GM18907 (cell line): Measurements from ENCODE around the gene KLHL11.
"Not testable (repeated sequence)": the region's sequence is repeated elsewhere in the genome, so short reads cannot be mapped to it uniquely, and the experiment has no call there.

ENCODE experiments used
- ATAC-seq: cut with Tn5 transposase; IDR thresholded peaks from one replicate; pipeline ENCODE4 v1.9.1; 2021; ENCODE audit warnings: mild to moderate bottlenecking, moderate library complexity; ENCODE audit not compliant: unreplicated experiment

KLHL11 gene

DNA sequence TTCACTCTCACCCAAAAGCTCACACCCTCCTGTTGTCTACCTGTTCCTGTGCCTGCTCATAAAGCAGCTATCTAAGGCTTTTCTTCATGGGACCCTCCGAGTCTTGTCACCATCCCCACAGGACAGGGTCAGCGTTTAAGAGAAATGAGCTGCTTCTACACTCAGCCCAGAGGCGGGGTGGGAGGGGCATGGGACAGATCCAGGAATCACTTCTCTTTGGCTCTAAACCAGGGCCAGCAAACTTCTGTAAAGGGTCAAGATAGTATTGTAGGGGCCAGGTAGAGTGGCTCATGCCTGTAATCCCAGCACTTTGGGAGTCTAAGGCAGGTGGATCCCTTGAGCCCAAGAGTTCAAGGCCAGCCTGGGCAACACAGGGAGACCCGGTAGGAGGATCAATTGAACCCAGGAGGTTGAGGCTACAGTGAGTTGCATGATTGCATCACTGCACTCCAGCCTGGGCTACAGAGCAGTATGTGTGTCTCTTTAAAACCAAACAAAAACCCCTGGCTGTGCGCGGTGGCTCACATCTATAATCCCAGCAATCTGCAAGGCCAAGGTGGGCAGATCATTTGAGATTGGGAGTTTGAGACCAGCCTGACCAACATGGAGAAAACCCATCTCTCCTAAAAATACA is 23.2 kb upstream of the KLHL11 start:
- ATAC-seq: no peak

DNA sequence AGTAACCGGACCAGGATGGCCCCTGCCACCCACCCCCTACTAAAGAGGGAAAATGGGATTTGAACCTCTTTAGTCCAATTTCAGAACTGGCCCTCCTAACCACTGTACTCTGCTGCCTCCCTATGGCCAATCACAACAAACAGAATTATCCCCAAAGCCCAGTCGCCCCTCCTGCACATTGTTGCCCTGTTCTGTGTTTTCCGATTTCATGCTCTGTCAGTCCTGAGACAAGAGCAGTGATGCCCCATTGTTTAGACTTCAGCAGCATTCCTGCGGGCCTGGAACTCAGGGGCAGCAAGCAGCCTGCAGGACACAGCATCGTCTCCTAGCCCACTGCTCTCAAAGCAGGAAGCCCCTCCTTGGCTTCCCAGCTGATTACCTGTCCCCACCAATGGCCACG is 20.5 kb upstream of the KLHL11 start:
- no peak for ATAC-seq

GRCh38 chr17:41882756-41883155 is 17.5 kb upstream of the KLHL11 start:
- ATAC-seq: no peak

- ATAC-seq: no peak
These were observed 14.9 kb upstream of the KLHL11 start for GRCh38 chr17:41880130-41880529.

- ATAC-seq: not testable (repeated sequence)
These were observed 9.1 kb upstream of the KLHL11 start for GRCh38 chr17:41874293-41874670.

- no peak for ATAC-seq
These were observed 8.5 kb upstream of the KLHL11 start for GRCh38 chr17:41873559-41874292.

DNA sequence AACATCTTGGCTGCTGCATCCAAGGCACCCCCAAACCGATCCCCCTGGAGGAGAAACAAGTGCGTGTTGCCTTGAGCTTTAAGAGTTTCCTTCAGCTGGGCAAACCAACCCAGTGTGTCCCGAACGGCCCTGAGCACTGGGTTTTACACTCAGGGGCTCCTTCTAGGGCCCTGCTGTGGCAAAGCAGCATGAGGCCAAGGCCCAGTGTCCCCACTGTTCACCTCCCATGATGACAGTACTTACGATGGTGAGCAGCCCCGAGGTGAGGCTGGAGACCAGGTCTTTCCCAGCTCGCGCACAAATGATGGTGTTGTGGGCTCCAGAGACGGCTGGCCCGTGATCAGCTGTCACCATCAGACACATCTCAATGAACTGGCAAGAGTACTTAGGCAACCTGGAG is 6.6 kb upstream of the KLHL11 start:
- no peak for ATAC-seq

DNA sequence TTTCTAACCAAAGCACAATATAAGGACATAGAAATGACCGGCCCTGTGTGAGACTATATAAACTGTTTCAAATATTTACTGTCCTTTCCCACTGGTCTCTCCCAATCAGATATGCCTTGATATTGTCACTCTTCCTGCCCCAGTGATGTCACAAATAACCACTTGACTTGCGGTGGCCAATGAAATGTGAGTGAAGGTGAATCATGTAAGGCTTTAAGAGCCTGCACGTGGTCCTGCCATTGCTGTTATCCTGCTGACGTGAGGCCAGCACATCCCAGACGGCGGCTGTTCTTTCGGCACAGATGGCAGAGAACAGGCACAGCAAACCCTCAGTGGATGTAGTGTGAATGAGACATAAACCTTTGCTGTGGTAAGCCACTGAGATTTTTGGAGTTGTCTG is 5.4 kb upstream of the KLHL11 start:
- ATAC-seq: no peak

- ATAC-seq: no peak
These were observed 4.9 kb upstream of the KLHL11 start for GRCh38 chr17:41870097-41870496.

GRCh38 chr17:41869426-41869825 is 4.2 kb upstream of the KLHL11 start:
- ATAC-seq: no peak

DNA sequence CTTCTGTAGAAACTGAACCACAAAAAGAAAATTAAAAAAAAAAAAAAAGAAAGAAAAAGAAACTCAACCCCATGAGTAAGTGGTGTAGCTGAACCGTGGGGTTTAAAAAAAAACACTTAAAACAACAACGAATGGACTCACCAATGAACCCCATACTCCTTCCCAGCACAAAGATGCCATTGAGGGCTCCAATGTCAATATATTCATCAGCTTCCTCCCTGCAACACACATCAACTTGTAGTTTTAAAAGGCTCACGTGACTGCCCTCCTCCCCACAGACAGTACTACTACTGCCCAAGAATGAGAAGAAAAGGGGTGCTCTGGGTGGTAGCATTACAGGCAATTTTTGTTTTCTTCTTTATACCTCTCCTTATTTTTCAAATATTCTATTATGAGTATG is 3.3 kb upstream of the KLHL11 start:
- no peak for ATAC-seq

- no peak for ATAC-seq
These were observed 322 bp upstream of the KLHL11 start for GRCh38 chr17:41865596-41865893.

DNA sequence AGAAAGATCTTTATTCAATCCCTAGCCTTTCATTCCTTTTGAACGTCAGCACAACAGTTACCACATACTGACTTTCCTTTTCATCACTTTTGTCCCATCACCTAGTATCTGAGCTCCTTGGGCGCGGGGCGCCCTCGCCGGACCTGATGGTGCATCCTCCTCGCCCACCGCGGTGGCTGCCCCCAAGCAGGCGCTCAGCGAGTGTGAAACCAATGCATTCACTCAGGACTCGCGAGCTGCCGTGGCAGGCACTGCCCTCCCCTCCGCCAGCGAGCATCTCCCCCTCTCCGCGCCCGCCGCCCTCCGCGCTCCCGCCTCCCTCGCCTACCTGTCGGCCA is 756 bp downstream of the KLHL11 start:
- no peak for ATAC-seq

GRCh38 chr17:41863074-41863848 is 2.0 kb downstream of the KLHL11 start:
- ATAC-seq: no peak

DNA sequence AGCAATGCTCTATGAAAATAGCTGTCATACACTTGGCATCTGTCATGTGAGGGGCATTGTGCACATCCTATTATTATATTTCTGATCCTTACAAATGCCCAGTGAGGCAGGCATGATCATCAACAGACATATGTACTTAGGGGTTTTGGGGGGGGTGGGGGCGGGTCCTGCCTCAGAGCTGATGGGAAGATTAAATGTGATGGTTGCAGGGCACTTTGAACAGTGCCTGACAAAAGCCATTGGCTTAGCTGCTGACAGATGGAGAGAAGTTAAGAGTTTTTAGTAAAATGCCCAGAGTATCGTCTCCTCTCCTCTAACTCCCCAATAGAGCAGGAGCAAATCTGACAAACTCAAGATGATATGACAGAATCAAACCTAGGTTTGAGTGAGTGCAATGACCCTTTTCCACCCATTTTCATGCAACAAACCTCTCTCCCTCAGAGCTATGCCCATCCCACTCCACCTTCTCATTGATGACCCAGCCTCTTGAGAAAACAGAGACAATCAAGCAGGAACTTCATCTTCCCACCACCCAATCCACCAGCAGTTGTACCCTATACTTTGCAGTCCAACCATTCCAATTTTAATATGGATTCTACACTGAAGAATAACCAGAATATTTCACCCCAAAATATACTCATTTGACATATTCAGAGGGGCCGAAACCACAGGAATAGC is 4.8 kb downstream of the KLHL11 start:
- ATAC-seq: no peak

DNA sequence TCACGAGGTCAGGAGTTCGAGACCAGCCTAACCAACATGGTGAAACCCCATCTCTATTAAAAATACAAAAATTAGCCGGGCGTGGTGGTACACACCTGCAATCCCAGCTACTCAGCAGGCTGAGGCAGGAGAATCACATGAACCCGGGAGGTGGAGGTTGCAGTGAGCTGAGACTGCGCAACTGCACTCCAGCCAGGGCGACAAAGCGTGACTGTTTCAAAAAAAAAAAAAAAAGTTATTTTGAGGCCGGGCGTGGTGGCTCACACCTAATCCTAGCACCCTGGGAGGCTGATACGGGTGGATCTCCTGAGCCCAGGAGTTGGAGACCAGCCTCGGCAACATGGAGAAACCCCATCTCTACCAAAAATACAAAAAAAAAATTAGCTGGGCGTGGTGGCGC is 13.8 kb downstream of the KLHL11 start:
- ATAC-seq: not testable (repeated sequence)

- ATAC-seq: no peak
These were observed 15.8 kb downstream of the KLHL11 start for GRCh38 chr17:41849251-41849990.

DNA sequence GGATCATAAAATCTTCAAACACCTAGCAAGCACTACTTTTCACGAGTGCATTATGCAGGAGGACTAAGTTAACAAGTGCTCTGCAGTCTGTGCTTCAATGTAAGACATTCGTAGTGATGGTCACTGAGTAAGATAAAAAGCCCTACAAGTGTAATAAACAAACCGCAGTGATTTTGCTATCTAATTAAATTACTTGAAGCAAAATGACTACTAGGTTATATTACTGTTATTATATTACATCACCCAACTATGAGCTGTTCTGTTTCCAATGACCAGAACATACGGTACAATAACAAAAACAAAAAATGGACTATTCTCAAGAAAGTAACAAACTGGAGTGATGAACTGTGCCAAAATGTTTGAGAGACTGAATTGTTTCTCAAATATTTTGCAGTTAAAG is 16.4 kb downstream of the KLHL11 start:
- ATAC-seq: no peak

- ATAC-seq: no peak
These were observed 20.3 kb downstream of the KLHL11 start for GRCh38 chr17:41844971-41845370.

DNA sequence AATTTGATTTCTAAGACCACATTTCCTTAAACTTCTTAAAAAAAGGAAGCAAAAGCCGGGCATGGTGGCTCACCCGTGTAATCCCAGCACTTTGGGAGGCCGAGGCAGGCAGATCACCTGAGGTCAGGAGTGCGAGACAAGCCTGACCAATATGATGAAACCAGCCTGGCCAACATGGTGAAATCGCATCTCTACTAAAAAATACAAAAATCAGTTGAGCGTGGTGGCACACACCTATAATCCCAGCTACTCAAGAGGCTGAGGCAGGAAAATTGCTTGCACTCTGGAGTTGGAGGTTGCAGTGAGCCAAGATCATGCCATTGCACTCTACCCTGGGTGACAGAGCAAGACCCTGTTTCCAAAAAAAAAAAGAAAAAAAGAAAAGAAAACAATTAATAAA is 24.4 kb downstream of the KLHL11 start:
- not testable (repeated sequence) for ATAC-seq

DNA sequence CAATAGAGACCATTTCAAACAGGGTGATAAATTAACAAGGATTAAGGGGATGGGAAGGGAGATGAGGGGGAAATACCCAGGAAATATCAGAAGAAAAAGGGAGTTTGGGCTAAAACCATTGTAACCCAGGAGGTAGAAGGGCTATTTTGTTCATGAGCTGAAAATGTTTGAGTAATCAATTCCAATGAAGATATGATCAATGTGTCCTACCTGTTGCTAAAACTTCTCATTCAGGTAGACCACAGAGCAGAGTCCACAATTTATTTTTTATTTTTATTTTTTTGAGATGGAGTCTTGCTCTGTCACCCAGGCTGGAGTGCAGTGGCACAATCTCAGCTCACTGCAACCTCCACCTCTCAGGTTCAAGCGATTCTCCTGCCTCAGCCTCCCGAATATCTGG is 25.8 kb downstream of the KLHL11 start:
- ATAC-seq: not testable (repeated sequence)
